AG20443 (cell line): ENCODE results near the gene PALB2.
"Not testable (repeated sequence)": the region's sequence is repeated elsewhere in the genome, so short reads cannot be mapped to it uniquely, and the experiment has no call there.

ENCODE experiments used
- DNase-seq: peaks from one replicate; pipeline ENCODE4 v3.0.0; 2012; ENCODE audit warnings: low spot score, mixed read lengths

The PALB2 gene

DNA sequence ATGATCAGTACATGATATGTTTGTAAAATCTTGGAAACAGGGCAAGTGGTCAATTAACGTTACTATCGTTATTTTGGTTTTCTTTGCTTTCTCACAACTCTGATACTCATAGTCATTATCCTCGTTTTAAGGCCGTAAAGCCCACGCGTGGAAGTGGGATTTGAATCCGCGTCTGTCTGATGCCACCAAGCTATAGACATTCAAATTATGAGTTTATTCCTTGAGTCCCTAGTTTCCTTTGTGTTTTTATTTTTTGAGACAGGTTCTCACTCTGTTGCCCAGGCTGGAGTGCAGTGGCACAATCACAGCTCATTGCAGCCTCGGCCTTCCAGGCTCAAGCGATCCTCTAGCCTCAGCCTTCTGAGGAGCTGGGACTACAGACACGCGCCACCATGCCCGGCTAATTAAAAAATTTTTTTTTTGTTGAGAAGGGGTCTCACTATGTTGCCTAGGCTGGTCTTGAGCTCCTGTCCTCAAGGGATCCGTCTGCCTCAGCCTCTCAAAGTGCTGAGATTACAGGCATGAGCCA, 1.2 kb upstream of the PALB2 start:
- no peak for DNase-seq

DNA sequence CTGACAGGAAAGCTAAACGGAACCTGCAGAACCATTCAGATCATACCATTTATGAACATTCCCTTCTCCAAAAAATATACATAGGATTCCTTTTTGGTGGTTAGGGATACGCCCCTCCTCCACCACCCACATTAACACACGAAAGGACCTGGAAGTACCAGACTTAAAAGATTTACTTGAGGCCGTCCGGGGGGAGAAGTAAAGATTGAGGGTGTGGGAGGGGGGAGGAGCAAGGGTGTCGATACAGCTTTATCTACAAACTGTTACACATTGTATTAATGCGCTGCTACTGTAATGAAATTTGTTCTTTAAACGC, 537 bp downstream of the PALB2 start:
- DNase-seq: no peak

DNA sequence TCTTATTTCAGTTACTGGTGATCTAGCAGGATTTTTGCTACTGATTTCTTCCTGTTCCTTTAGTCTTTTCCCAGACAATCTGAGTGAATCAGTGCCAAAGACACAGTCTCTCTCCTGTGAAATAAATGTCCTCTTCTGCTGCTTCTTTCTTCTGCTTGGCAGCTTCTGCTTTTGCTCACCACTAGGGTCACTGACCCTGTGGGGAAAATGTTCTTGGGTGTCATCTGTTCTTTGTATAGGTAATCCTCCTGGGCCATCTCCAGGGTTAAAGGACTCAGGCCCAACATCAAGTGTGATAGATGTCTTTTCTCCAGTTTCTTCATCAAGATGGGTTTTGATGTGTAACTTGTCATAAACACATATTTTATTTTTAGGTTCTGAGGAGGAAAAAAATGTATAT, 5.2 kb downstream of the PALB2 start:
- no peak for DNase-seq

- DNase-seq: no peak
These were observed 6.6 kb downstream of the PALB2 start for GRCh38 chr16:23634461-23635036.

GRCh38 chr16:23631874-23632273, 9.2 kb downstream of the PALB2 start:
- not testable (repeated sequence) for DNase-seq

GRCh38 chr16:23629516-23629915, 11.6 kb downstream of the PALB2 start:
- DNase-seq: no peak

- no peak for DNase-seq
These were observed 17.0 kb downstream of the PALB2 start for GRCh38 chr16:23624092-23624491.

- no peak for DNase-seq
These were observed 25.3 kb downstream of the PALB2 start for GRCh38 chr16:23615805-23616204.

DNA sequence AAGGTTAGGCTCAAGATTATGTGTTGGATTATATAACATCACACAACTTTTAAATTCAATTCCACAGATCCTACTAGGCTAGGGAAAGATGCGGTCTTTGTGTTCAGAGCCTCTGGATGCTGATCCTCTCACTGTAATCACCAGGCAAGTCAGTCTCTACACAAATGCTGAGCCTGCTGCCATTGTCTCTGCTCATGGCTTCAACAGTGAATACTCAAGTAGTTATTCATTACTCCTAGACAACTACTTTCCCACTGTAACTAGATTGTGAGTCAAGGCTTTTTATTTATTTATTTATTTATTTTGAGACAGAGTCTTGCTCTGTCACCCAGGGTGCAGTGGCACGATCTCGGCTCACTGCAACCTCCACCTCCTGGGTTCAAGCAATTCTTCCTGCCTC, 29.2 kb downstream of the PALB2 start:
- DNase-seq: no peak

DNA sequence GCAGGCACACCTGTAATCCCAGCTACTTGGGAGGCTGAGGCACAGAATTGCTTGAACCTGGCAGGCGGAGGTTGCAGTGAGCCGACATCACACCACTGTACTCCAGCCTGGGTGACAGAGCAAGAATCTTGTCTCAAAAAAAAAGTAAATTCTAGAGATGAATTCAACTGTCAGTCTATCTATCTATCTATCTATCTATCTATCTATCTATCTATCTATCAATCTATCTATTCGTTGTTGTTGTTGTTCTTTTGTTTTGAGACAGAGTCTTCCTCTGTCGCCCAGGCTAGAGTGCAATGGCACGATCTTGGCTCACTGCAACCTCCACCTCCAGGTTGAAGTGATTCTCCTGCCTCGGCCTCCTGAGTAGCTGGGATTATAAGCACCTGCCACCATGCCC, 30.2 kb downstream of the PALB2 start:
- not testable (repeated sequence) for DNase-seq

DNA sequence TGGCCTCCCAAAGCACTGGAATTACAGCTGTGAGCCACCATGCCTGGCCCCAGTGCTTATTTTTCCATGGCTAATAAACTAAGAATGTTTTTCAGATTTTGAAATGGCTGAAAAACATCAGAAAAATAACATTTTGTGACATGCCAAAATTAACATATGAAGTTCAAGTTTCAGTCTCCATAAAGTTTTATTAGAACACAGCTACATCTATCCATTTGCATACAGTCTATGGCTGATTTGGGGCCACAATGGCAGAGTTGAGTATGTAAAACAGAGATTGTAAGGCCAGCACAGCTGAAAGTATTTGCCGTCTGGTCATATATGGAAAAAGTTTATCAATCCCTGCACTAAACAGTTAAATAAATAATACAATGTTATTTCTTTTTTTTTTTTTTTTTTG, 31.2 kb downstream of the PALB2 start:
- DNase-seq: no peak

DNA sequence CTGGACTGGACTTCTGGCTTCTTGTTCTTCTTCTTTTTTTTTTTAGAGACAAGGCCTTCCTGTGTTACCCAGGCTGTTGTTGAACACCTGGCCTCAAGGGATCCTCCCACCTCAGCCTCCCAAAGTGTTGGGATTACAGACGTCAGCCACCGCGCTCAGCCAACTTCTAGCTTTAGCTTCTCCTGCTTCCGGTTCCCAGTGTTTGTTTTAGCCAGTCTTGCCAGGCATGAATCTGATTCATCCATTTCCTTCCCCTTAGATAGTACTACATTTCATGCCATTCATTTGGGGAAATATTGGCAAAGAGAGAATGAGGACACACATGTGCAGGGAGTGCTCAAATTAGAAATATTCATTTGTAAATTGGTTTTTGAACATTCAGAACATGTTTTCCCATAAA, 32.9 kb downstream of the PALB2 start:
- no peak for DNase-seq

GRCh38 chr16:23607726-23608125, 33.4 kb downstream of the PALB2 start:
- no peak for DNase-seq

DNA sequence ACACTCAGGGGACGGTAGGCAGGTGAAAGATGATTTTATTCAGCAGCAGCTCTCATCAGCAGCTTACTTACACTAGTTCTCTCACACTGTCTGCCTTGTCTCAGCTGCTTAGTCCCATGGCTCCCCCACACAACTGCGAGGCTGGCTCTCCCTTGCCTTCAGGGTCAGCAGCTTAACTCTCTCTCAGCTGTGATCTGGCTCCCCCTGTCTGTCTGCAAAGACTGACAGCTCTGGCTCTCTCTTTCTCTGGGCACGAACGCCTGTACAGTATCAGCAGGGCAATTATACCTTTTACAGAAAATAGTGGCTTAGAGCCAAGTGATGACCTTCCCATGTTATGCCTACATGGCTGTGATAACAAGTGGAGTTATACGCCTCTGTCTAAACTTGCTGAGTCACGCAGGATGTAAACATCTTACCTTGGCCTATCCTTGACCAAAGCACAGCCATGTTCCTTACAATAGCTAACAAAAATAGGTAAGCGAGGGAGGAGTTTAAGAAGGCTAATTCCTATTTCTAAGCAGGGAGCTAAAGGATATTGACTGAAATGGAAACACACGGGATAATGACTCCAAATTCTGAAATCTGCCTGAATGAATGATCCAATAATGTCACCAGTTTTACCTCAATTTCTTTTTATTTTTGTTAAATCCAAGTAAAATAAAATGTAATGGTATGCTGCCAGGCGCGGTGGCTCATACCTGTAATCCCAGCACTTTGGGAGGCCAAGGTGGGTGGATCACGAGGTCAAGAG, 43.9 kb downstream of the PALB2 start:
- DNase-seq: no peak

DNA sequence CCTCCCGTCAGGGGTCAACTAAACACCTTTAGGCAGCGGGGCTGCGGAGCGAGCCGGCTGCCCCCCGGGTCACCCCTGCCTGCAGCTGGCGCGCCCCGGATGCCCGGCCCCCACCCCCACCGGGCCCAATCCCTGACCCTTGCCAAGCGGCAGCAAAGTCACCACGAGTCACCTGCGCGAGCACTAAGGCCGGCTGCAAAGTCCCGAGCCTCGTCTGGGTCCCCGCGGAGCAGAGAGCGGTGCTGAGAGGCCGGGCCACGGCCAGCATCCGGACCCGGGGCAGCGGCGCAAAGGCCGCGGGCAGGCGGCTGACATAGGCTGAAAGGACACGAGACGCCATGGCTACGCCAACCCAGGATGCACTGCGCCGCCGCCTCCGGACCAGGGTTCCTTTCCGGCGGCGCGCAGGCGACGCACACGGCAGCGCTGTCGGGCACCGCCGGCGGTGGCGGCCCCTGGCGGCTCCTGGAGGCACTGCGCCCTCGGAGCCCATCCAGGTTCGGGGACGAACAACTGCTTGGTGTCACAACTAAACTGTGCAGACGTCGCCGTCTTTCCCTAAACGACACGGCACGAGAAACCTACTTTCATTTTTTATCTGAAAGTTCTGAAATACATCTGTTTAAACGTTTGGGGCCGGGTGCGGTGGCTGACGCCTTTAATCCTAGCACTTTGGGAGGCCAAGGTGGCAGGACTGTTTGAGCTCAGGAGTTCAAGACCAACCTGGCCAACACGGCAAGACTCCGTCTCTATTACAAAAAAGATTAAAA, 45.0 kb downstream of the PALB2 start, which contains the start of gene NDUFAB1:
Gene NDUFAB1 (minus strand): TSS at position 366 of the 770 bp plus-strand sequence. CDS start 26 bp downstream, at position 340.
- DNase-seq: peak; percentile 97

DNA sequence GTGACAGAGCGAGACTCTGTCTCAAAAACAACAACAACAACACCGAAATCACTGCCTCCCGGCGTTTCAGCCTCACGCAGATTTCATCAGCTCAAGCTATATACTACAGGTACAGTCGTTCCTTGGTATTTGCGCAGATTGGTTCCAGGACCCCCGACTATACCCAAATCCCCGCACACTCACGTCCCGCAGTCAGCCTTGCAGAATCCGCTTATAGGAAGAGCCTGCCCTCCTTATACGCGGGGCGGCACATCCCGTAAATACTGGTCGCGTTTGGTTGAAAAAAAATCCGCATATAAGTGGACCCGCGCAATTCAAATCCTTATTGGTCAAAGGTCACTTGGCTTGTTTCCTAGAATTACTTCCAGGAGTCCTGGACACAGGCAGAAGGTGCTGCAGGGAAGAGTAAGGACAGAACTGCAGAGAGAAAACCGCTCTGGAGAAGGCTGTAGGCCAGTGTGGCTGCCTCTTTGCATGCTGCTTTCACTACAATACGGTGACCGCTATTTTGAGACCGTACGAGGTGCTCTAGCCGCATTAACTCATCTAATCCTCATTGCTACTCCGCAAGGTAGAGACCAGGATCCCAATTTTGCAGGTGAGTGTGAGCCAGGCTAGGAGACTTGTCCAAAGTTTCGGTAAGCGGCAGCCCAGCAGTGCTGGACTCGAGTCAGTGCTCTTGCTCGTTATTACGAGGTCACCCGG, 45.7 kb downstream of the PALB2 start:
- no peak for DNase-seq

DNA sequence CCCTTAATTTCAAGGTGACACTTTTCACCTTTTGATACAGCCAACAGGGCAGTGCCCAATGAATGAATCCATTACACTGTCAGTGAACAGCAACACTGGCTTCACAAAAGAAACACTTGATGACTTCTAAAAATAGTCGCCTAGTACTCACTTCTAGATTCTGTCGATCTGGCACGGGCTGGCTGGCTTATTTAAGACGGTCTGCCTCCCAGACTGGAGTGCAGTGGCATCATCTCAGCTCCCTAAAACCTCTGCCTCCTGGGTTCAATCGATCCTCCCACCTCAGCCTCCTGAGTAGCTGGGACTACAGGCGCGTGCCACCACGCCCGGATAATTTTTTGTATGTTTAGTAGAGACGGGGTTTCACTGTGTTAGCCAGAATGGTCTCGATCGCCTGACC, 46.9 kb downstream of the PALB2 start:
- DNase-seq: no peak

GRCh38 chr16:23590181-23590580, 50.9 kb downstream of the PALB2 start:
- DNase-seq: no peak

DNA sequence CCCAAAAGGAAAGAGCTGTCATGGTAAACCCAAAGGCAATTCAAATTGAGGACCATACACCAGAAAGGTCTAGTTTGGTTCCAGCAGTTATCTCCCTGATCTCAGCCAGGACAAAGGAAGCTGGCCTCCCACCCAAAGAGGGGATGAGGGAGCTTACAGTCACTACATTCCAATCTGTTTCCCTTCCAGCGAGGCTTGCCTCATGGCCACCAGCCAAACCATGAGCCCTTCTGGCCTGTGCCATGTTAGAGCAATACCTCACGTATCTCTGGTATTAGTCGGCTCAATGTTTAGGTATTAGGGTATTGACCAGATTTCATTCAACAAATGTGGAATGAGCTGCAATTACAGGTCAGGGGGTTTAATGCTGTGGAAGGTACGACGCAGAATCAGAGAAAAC, 53.4 kb downstream of the PALB2 start:
- peak; percentile 68 for DNase-seq

DNA sequence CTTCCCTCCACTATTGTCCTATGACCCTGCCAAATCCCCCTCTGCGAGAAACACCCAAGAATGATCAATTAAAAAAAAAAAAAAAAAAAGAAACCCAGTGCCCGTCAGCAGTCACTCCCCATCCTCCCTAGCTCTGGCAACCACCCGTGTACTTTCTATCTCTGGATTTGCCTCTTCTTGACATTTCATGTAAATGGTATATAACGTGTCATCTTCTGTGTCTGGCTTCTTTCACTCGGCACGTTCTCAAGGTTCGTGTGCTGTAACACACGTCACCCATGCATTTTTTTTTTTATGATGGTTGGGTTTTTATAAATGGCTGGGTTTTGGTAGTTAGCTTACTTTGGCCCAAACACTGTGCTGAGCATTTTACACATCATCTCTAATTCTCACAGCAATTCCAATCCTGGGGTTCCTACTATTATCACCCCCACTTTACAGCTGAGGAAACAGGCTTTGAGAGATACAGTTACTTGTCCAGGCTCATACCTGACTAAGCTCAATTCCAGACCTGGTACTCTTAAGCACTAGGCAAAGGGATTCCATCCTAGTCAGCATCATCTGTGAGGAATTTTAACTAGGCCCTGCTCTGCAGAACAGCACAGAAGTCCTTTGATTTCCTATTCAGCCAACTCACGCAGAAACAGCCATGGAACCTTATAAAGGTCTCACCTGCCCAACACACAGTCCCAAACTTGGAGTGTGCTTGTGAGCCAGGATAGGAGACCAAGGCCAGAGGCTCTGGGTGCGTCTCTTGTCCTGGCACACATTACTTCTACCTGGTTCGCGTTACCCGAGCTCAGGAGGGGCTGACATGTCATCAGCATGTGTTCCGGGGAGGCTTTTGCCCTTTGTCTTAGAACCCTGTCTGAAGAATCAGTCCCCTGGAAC, 56.7 kb downstream of the PALB2 start:
- no peak for DNase-seq

DNA sequence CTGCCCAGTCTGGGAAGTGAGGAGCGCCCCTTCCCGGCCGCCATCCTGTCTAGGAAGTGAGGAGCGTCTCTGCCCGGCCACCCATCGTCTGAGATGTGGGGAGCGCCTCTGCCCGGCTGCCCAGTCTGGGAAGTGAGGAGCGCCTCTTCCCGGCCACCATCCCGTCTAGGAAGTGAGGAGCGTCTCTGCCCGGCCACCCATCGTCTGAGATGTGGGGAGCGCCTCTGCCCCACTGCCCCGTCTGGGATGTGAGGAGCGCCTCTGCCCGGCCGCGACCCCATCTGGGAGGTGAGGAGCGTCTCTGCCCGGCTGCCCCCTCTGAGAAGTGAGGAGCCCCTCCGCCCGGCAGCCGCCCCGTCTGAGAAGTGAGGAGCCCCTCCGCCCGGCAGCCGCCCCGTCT, 57.8 kb downstream of the PALB2 start:
- DNase-seq: not testable (repeated sequence)
